SK-N-SH (cell line): Measurements from ENCODE around the gene ELOVL2. TPM values are rescaled to one million over a fixed set of nuclear protein-coding genes. Genes with fewer than 3 reads are reported as not detected.

Experiments
- CTCF ChIA-PET: fragments of 300-600, 350-600 bp; formaldehyde crosslinking; extraction: SDS; loops from one replicate; lab custom pipeline; 2021; lab: Yijun Ruan, JAX
- POLR2A ChIA-PET: fragments of 350-600 bp; sonication (Branson Sonifier 250); formaldehyde crosslinking; extraction: SDS; loops from one replicate; lab custom pipeline; 2020; ENCODE audit warnings: antibody characterized with exemption, inconsistent platforms; lab: Yijun Ruan, JAX
- DNase-seq: peaks from one replicate; pipeline ENCODE4 v3.0.0; 2012
- H2AFZ ChIP-seq: fragments of 200-600 bp; sonication (generic); 2 replicates; pipeline ENCODE4 v1.8.1; 2016; ENCODE audit warnings: antibody characterized with exemption, mild to moderate bottlenecking, low read depth
- H3F3A ChIP-seq: fragments of 200-600 bp; sonication (generic); replicated peaks from 2 replicates; pipeline ENCODE3; 2016; ENCODE audit warnings: antibody characterized with exemption, mild to moderate bottlenecking; ENCODE audit not compliant: insufficient read depth
- H3K27ac ChIP-seq, 2 experiments: fragments of 200-500 bp in 1 of 2; fragments of 200-600 bp in 1 of 2; sonication (Bioruptor generic) in 1 of 2; sonication (generic), shearing (Covaris generic) in 1 of 2; 2 replicates each; pipeline versions ENCODE4 v1.5.1 to v1.6.1; 2014 to 2016; ENCODE audit warnings: low read depth in 2 of 2, inconsistent platforms in 1 of 2, low read length in 1 of 2, mild to moderate bottlenecking in 1 of 2, mixed read lengths in 1 of 2
- H3K27me3 ChIP-seq: fragments of 200-600 bp; sonication (generic), shearing (Covaris generic); 2 replicates; pipeline ENCODE4 v1.6.1; 2016; ENCODE audit warnings: mixed run types; ENCODE audit not compliant: insufficient read depth
- H3K36me3 ChIP-seq, 2 experiments: fragments of 200-500 bp in 1 of 2; fragments of 200-600 bp in 1 of 2; sonication (Bioruptor generic) in 1 of 2; sonication (generic) in 1 of 2; replicated peaks in 1 of 2; 2 replicates each; pipeline versions ENCODE3 to v1.5.1; 2014 to 2016; ENCODE audit warnings: low read length in 1 of 2, mild to moderate bottlenecking in 1 of 2; ENCODE audit not compliant: insufficient read depth in 2 of 2, control insufficient read depth in 1 of 2
- H3K4me1 ChIP-seq, 2 experiments: fragments of 200-500 bp in 1 of 2; fragments of 200-600 bp in 1 of 2; sonication (Bioruptor generic) in 1 of 2; sonication (generic), shearing (Covaris generic) in 1 of 2; 2 replicates each; pipeline versions ENCODE4 v1.5.1 to v1.6.1; 2014 to 2016; ENCODE audit warnings: low read depth in 1 of 2, low read length in 1 of 2, mixed run types in 1 of 2; ENCODE audit not compliant: insufficient read depth in 2 of 2, control insufficient read depth in 1 of 2
- H3K4me2 ChIP-seq: fragments of 200-600 bp; sonication (generic), shearing (Covaris generic); 2 replicates; pipeline ENCODE4 v1.6.1; 2017; ENCODE audit warnings: mixed run types
- H3K4me3 ChIP-seq, 2 experiments: fragments of 200-500 bp in 1 of 2; fragments of 200-600 bp in 1 of 2; sonication (Bioruptor generic) in 1 of 2; sonication (generic), shearing (Covaris generic) in 1 of 2; 2 replicates each; pipeline versions ENCODE4 v1.5.1 to v1.8.1; 2014 to 2016; ENCODE audit warnings: low read depth in 2 of 2, inconsistent platforms in 1 of 2, low read length in 1 of 2, mild to moderate bottlenecking in 1 of 2, mixed read lengths in 1 of 2, moderate library complexity in 1 of 2
- H3K79me2 ChIP-seq: fragments of 200-600 bp; sonication (generic); 2 replicates; pipeline ENCODE4 v1.8.1; 2017; ENCODE audit warnings: mild to moderate bottlenecking; ENCODE audit not compliant: insufficient read depth
- H3K9ac ChIP-seq: fragments of 200-600 bp; sonication (generic); 2 replicates; pipeline ENCODE4 v1.6.1; 2017; ENCODE audit warnings: mixed run types
- H3K9me2 ChIP-seq: fragments of 200-600 bp; sonication (generic); 2 replicates; pipeline ENCODE4 v1.6.1; 2017; ENCODE audit warnings: mixed run types
- H3K9me3 ChIP-seq: fragments of 200-600 bp; sonication (generic); 2 replicates; pipeline ENCODE4 v1.6.1; 2017; ENCODE audit warnings: mixed run types, mild to moderate bottlenecking, moderate library complexity
- H4K20me1 ChIP-seq: fragments of 200-600 bp; sonication (generic); 2 replicates; pipeline ENCODE4 v1.6.1; 2017; ENCODE audit warnings: mild to moderate bottlenecking, mixed run types; ENCODE audit not compliant: insufficient read depth
- FOSL2 ChIP-seq: IDR thresholded peaks from 2 replicates; pipeline ENCODE4 v1.4.0; 2012; ENCODE audit warnings: low read depth, mild to moderate bottlenecking, moderate library complexity, borderline replicate concordance
- FOXM1 ChIP-seq: IDR thresholded peaks from 2 replicates; pipeline ENCODE4 v1.4.0; 2012; ENCODE audit warnings: low read depth, mild to moderate bottlenecking
- GABPA ChIP-seq: IDR thresholded peaks from 2 replicates; pipeline ENCODE4 v1.4.0; 2012; ENCODE audit warnings: low read depth, mild to moderate bottlenecking
- JUND ChIP-seq: IDR thresholded peaks from 2 replicates; pipeline ENCODE4 v1.4.0; 2012
- MEF2A ChIP-seq: IDR thresholded peaks from 2 replicates; pipeline ENCODE4 v1.4.0; 2012; ENCODE audit warnings: low read depth, borderline replicate concordance
- NFIC ChIP-seq: IDR thresholded peaks from 2 replicates; pipeline ENCODE4 v1.4.0; 2012; ENCODE audit warnings: borderline replicate concordance
- POLR2AphosphoS5 ChIP-seq: IDR thresholded peaks from 2 replicates; pipeline ENCODE4 v1.6.1; 2012; ENCODE audit warnings: low read depth, low read length
- RXRA ChIP-seq: IDR thresholded peaks from 2 replicates; pipeline ENCODE4 v1.4.0; 2012; ENCODE audit warnings: low read depth, mild to moderate bottlenecking, borderline replicate concordance
- TCF12 ChIP-seq: IDR thresholded peaks from 2 replicates; pipeline ENCODE4 v1.4.0; 2012
- YY1 ChIP-seq: IDR thresholded peaks from 2 replicates; pipeline ENCODE4 v1.4.0; 2012; ENCODE audit warnings: low read depth, mild to moderate bottlenecking
- WGBS: methylation state at CpG from one replicate; pipeline ENCODE4 v1.1.6; 2017; ENCODE audit warnings: low lambda C conversion rate; 5-methylcytosine and 5-hydroxymethylcytosine counted together
- polyA plus RNA-seq, 3 experiments: library from polyadenylated mRNA; depleted of rRNA; stranded (reverse); fragments of >200 nt; gene quantifications; 2 replicates each; pipeline ENCODE4 v1.2.3, GENCODE V29; 2012
- TF ChIP-seq, protein P1 (sequence below): IDR thresholded peaks from 2 replicates; pipeline ENCODE4 v1.4.0; 2012; ENCODE audit warnings: low read depth, borderline replicate concordance
- TF ChIP-seq, protein P2 (sequence below): IDR thresholded peaks from 2 replicates; pipeline ENCODE4 v1.6.1; 2012; ENCODE audit warnings: mild to moderate bottlenecking, low read depth, low read length, moderate library complexity
- TF ChIP-seq, protein P3 (sequence below): fragments of 150-350 bp; IDR thresholded peaks from 2 replicates; pipeline ENCODE4 v1.6.1; 2016; ENCODE audit warnings: mild to moderate bottlenecking, low read depth, low read length
- TF ChIP-seq, protein P4 (sequence below): IDR thresholded peaks from 2 replicates; pipeline ENCODE4; 2012

Gene ELOVL2
- polyA plus RNA-seq, 1 of the 3 experiments (the other 2 are of a cell fraction) = 0.39 TPM

DNA sequence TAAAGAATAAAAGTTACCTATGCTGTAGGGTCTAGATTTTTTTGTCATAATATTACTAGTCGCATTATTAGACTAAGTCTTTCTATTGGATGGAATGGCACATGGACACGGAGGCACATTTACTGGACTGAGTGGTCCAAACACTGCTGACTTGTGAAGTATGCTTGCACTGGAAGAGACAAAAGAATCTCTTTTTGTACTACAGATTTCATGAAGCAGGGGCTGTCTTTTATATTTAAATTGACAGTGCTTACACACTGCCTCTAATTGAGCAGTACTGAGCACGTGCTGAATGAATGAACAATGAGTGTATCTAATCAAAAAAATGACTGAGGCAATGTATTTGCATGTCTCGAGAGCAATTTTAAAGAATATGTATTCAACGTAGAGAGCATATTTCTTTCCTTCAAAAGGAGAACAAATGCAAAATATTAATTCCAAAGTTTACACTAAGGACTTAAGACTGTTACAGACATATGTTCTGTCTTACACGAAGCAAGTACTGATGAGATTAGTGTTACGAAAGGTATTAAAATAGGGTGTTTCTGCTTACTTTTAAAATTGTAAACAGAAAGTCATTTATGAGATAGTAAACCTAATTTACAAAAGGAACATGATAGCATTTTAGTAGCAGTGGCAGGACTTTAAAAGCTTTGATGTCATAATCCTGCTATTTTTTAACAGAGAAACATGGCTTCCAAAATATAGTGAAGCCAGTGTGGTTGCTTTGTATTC, 8.3 kb downstream of the ELOVL2 start (continued):
- TF ChIP-seq, protein P1, sequence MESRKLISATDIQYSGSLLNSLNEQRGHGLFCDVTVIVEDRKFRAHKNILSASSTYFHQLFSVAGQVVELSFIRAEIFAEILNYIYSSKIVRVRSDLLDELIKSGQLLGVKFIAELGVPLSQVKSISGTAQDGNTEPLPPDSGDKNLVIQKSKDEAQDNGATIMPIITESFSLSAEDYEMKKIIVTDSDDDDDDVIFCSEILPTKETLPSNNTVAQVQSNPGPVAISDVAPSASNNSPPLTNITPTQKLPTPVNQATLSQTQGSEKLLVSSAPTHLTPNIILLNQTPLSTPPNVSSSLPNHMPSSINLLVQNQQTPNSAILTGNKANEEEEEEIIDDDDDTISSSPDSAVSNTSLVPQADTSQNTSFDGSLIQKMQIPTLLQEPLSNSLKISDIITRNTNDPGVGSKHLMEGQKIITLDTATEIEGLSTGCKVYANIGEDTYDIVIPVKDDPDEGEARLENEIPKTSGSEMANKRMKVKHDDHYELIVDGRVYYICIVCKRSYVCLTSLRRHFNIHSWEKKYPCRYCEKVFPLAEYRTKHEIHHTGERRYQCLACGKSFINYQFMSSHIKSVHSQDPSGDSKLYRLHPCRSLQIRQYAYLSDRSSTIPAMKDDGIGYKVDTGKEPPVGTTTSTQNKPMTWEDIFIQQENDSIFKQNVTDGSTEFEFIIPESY = no peak

DNA sequence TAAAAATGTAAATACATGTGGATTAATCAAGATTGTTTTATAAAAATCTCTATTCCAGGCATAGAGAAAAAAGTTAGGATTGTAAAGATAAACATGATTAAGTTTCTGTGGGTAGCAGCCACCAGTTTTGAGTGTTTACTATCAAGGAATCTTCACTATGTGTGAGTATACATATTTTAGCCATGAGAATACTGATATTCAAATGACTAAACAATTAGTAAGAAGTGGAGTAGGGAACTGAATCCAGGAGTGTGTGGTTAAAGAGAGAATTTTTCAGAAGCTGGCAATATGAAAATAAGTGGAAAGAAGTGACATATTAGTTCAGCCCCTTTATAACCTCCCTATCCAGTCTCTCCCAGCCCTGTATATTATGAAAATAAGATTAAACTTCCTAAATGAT, 10.3 kb downstream of the ELOVL2 start:
- Histone ChIP-seq H3K79me2 (no peaks in the 10 kb centered on the region), H2AFZ (no peak overlapping the region), H3K36me3 (no peaks in the 10 kb centered on the region), H3F3A (no peaks in the 10 kb centered on the region), H3K4me2 (no peak overlapping the region), H4K20me1 (no peaks in the 10 kb centered on the region), H3K9ac (no peak overlapping the region), H3K27ac (no peak overlapping the region), H3K9me2 (no peaks in the 10 kb centered on the region), H3K4me3 (no peak overlapping the region), H3K9me3 (no peaks in the 10 kb centered on the region), H3K4me1 (peaks cover 0 to 4% of the 10 kb centered on the region in 2 experiments; a peak in 2 of 4 replicates), H3K27me3 (no peaks in the 10 kb centered on the region)
- ChIA-PET CTCF (no interaction called here), POLR2A (no interaction called here)
- TF ChIP-seq JUND (peak; percentile 47), FOSL2 (peak; percentile 15; the same call in 1 of the 2 replicates), NFIC (peak; percentile 30; the same call in 1 of the 2 replicates), YY1 (no peak), TCF12 (peak; percentile 32; the same call in 1 of the 2 replicates), POLR2AphosphoS5 (no peak)
- TF ChIP-seq, protein P2, sequence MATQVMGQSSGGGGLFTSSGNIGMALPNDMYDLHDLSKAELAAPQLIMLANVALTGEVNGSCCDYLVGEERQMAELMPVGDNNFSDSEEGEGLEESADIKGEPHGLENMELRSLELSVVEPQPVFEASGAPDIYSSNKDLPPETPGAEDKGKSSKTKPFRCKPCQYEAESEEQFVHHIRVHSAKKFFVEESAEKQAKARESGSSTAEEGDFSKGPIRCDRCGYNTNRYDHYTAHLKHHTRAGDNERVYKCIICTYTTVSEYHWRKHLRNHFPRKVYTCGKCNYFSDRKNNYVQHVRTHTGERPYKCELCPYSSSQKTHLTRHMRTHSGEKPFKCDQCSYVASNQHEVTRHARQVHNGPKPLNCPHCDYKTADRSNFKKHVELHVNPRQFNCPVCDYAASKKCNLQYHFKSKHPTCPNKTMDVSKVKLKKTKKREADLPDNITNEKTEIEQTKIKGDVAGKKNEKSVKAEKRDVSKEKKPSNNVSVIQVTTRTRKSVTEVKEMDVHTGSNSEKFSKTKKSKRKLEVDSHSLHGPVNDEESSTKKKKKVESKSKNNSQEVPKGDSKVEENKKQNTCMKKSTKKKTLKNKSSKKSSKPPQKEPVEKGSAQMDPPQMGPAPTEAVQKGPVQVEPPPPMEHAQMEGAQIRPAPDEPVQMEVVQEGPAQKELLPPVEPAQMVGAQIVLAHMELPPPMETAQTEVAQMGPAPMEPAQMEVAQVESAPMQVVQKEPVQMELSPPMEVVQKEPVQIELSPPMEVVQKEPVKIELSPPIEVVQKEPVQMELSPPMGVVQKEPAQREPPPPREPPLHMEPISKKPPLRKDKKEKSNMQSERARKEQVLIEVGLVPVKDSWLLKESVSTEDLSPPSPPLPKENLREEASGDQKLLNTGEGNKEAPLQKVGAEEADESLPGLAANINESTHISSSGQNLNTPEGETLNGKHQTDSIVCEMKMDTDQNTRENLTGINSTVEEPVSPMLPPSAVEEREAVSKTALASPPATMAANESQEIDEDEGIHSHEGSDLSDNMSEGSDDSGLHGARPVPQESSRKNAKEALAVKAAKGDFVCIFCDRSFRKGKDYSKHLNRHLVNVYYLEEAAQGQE = no peak
- DNase-seq = no peak

DNA sequence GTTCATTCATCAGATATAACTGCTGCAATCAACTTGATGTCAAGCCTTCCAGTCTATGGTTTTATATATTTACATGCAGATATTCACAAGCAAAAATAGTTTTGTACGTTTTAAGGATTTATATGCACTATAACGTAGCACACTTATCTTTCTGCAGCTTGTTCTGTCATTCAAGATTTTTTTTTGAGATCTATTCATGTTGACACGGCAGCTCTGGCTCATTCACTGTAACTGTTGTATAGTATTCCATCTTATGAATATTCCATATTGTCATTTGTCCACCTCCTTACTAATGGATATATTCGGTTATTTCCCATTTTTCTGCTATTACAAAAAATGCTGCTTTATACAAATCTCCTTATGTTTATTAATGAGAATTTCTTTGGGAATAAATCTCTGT, 13.2 kb downstream of the ELOVL2 start:
- POLR2A ChIA-PET = no interaction called here
- H3K9me2 ChIP-seq = no peaks in the 10 kb centered on the region
- no peaks in the 10 kb centered on the region for H3F3A ChIP-seq
- H3K4me3 ChIP-seq = no peak overlapping the region
- CTCF ChIA-PET = interaction anchor here (1.0 to 1.3 kb wide), 2 partner anchors 9 to 12 kb away, joined by 3 read pairs; no protein-coding TSS in a partner anchor
- H3K4me1 ChIP-seq = peaks cover 0 to 4% of the 10 kb centered on the region in 2 experiments; a peak in 2 of 4 replicates
- H4K20me1 ChIP-seq = no peaks in the 10 kb centered on the region
- no peaks in the 10 kb centered on the region for H3K79me2 ChIP-seq
- H3K4me2 ChIP-seq = no peak overlapping the region
- H3K27ac ChIP-seq = no peak overlapping the region
- H3K9ac ChIP-seq = no peak overlapping the region
- H3K36me3 ChIP-seq = no peaks in the 10 kb centered on the region
- TF ChIP-seq RXRA (no peak), YY1 (no peak), POLR2AphosphoS5 (no peak), JUND (no peak), MEF2A (no peak), GABPA (no peak), TCF12 (no peak), FOXM1 (no peak)
- TF ChIP-seq, protein P1 = no peak
- TF ChIP-seq, protein P3, sequence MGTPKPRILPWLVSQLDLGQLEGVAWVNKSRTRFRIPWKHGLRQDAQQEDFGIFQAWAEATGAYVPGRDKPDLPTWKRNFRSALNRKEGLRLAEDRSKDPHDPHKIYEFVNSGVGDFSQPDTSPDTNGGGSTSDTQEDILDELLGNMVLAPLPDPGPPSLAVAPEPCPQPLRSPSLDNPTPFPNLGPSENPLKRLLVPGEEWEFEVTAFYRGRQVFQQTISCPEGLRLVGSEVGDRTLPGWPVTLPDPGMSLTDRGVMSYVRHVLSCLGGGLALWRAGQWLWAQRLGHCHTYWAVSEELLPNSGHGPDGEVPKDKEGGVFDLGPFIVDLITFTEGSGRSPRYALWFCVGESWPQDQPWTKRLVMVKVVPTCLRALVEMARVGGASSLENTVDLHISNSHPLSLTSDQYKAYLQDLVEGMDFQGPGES = no peak
- TF ChIP-seq, protein P4, sequence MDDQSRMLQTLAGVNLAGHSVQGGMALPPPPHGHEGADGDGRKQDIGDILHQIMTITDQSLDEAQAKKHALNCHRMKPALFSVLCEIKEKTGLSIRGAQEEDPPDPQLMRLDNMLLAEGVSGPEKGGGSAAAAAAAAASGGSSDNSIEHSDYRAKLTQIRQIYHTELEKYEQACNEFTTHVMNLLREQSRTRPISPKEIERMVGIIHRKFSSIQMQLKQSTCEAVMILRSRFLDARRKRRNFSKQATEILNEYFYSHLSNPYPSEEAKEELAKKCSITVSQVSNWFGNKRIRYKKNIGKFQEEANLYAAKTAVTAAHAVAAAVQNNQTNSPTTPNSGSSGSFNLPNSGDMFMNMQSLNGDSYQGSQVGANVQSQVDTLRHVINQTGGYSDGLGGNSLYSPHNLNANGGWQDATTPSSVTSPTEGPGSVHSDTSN = no peak
- no peaks in the 10 kb centered on the region; the same call in 1 of the 2 replicates for H3K9me3 ChIP-seq
- WGBS = 74% methylated on average over 4 of the region's 4 CpGs
- H3K27me3 ChIP-seq = no peaks in the 10 kb centered on the region
- DNase-seq = no peak
- no peak overlapping the region for H2AFZ ChIP-seq
